Endothelial cell of umbilical vein (primary cell): ENCODE measurements around the gene RAB8A. TPM values are rescaled to one million over a fixed set of nuclear protein-coding genes. Genes with fewer than 3 reads are reported as not detected.

Source experiments
- BruUV-seq: library from RNA; stranded (reverse); fragments of 400-500 nt; replicated peaks from 2 replicates; lab custom pipeline; 2021; lab: Mats Ljungman, UMichigan
- CTCF ChIA-PET: fragments of 300-600, 350-600 bp; sonication (Branson Sonifier 250); formaldehyde crosslinking; loops from one replicate; lab custom pipeline; 2021; ENCODE audit warnings: antibody characterized with exemption, inconsistent platforms; lab: Charles Lee
- POLR2A ChIA-PET: fragments of 300-600, 350-600 bp; sonication (Branson Sonifier 250); formaldehyde crosslinking; loops from one replicate; lab custom pipeline; 2021; ENCODE audit warnings: antibody characterized with exemption, inconsistent platforms; lab: Charles Lee
- DNase-seq: peaks from one replicate; pipeline ENCODE4 v3.0.0-alpha.2; 2011; ENCODE audit warnings: low read depth, low spot score
- FAIRE-seq: peaks from 2 replicates; lab custom pipeline; 2011; peaks lifted over from hg19 to GRCh38; lab: Jason Lieb, UNC
- H2AFZ ChIP-seq: 2 replicates; pipeline ENCODE4 v1.6.0; 2012; ENCODE audit warnings: low read depth, low read length, control low read depth, inconsistent platforms
- H3K27ac ChIP-seq: 2 replicates; pipeline ENCODE4 v1.5.1; 2011; ENCODE audit warnings: low read depth, mild to moderate bottlenecking, control low read depth, low read length, moderate library complexity; ENCODE audit not compliant: insufficient read depth
- H3K27me3 ChIP-seq, 2 experiments: 2 replicates each; pipeline versions ENCODE4 v1.6.0 to v1.6.1; 2011; ENCODE audit warnings: low read length in 2 of 2, mixed read lengths in 1 of 2; ENCODE audit not compliant: control insufficient read depth in 2 of 2, insufficient read depth in 2 of 2
- H3K36me3 ChIP-seq, 2 experiments: 2 replicates in 1 of 2; 3 replicates in 1 of 2; pipeline ENCODE4 v1.5.1; 2011; ENCODE audit warnings: low read length in 2 of 2, mild to moderate bottlenecking in 1 of 2, moderate library complexity in 1 of 2; ENCODE audit not compliant: control insufficient read depth in 2 of 2, insufficient read depth in 2 of 2; ENCODE audit errors: extremely low read depth in 1 of 2
- H3K4me1 ChIP-seq: 3 replicates; pipeline ENCODE4 v1.5.1; 2011; ENCODE audit warnings: mild to moderate bottlenecking, low read length; ENCODE audit not compliant: control insufficient read depth, insufficient read depth; ENCODE audit errors: extremely low read depth
- H3K4me2 ChIP-seq: 2 replicates; pipeline ENCODE4 v1.6.1; 2011; ENCODE audit warnings: low read length, control low read depth, mixed read lengths; ENCODE audit not compliant: insufficient read depth
- H3K4me3 ChIP-seq, 3 experiments: fragments of 200-600 bp in 1 of 3; sonication (generic), shearing (Covaris generic) in 1 of 3; replicated peaks in 1 of 3; 2 replicates each; pipeline ENCODE4 v1.5.1; 2011 to 2016; ENCODE audit warnings: control low read depth in 3 of 3, low read length in 3 of 3, mild to moderate bottlenecking in 2 of 3, inconsistent platforms in 1 of 3, low read depth in 1 of 3, moderate library complexity in 1 of 3; ENCODE audit not compliant: insufficient read depth in 1 of 3
- H3K79me2 ChIP-seq: 2 replicates; pipeline ENCODE4 v1.6.0; 2012; ENCODE audit warnings: low read length, inconsistent platforms; ENCODE audit not compliant: control insufficient read depth, insufficient read depth
- H3K9ac ChIP-seq: replicated peaks from 2 replicates; pipeline ENCODE3; 2011; ENCODE audit warnings: low read length, control low read depth; ENCODE audit not compliant: insufficient read depth; ENCODE audit errors: extremely low read depth
- H3K9me1 ChIP-seq: replicated peaks from 3 replicates; pipeline ENCODE4 v1.6.0; 2011; ENCODE audit warnings: mild to moderate bottlenecking, low read length; ENCODE audit not compliant: control insufficient read depth, insufficient read depth; ENCODE audit errors: extremely low read depth
- H3K9me3 ChIP-seq: replicated peaks from 2 replicates; pipeline ENCODE4 v1.5.1; 2012; ENCODE audit warnings: low read length, inconsistent platforms; ENCODE audit not compliant: control insufficient read depth, insufficient read depth
- H4K20me1 ChIP-seq: replicated peaks from 2 replicates; pipeline ENCODE3; 2011; ENCODE audit warnings: mild to moderate bottlenecking, low read length; ENCODE audit not compliant: control insufficient read depth, insufficient read depth; ENCODE audit errors: extremely low read depth
- CTCF ChIP-seq, 2 donors: IDR thresholded peaks; 1 replicate in 1 of 2; 2 replicates in 1 of 2; pipeline ENCODE4 v1.5.1; 2011; ENCODE audit warnings: low read length in 2 of 2, mild to moderate bottlenecking in 2 of 2, moderate library complexity in 2 of 2, control low read depth in 1 of 2, inconsistent platforms in 1 of 2, low read depth in 1 of 2; ENCODE audit not compliant: insufficient read depth in 1 of 2; ENCODE audit errors: extremely low read depth in 1 of 2
- EZH2 ChIP-seq: IDR thresholded peaks from 2 replicates; pipeline ENCODE4 v1.6.1; 2012; ENCODE audit warnings: borderline replicate concordance, low read depth, mild to moderate bottlenecking, moderate library complexity, low read length, inconsistent platforms; ENCODE audit not compliant: severe bottlenecking
- FOS ChIP-seq: IDR thresholded peaks from 2 replicates; pipeline ENCODE4 v1.6.1; 2011; ENCODE audit warnings: mild to moderate bottlenecking, low read length, moderate library complexity, borderline replicate concordance; ENCODE audit not compliant: insufficient read depth
- GATA2 ChIP-seq: IDR thresholded peaks from 2 replicates; pipeline ENCODE4 v1.7.0; 2011; ENCODE audit warnings: low read depth, mild to moderate bottlenecking, moderate library complexity, mixed read lengths, low read length; ENCODE audit not compliant: insufficient read length, insufficient read depth
- JUN ChIP-seq: IDR thresholded peaks from 2 replicates; pipeline ENCODE4 v1.6.1; 2011; ENCODE audit warnings: borderline replicate concordance, low read depth; ENCODE audit not compliant: insufficient read length, insufficient read depth
- MAX ChIP-seq: IDR thresholded peaks from 2 replicates; pipeline ENCODE4 v1.6.1; 2011; ENCODE audit not compliant: insufficient read depth, insufficient read length
- MYC ChIP-seq: IDR thresholded peaks from one replicate; pipeline ENCODE4 v1.6.1; 2011; ENCODE audit warnings: mild to moderate bottlenecking, low read depth, low read length
- POLR2A ChIP-seq: IDR thresholded peaks from 2 replicates; pipeline ENCODE4 v1.6.1; 2012; ENCODE audit warnings: low read depth, mild to moderate bottlenecking, control low read depth, low read length
- POLR2AphosphoS5 ChIP-seq: IDR thresholded peaks from 2 replicates; pipeline ENCODE4 v1.6.1; 2012; ENCODE audit warnings: low read depth, mild to moderate bottlenecking, control low read depth, low read length, moderate library complexity; ENCODE audit not compliant: insufficient read depth
- dilution Hi-C: fragments of 300-500 bp; cut with MboI; formaldehyde crosslinking; loops from one replicate; pipeline ENCODE4 v1.15.0; 2019; ENCODE audit warnings: low sequenced_read_pairs; ENCODE audit not compliant: extremely low pct_ligation_motif_present
- intact Hi-C: fragments of 100-400 bp; cut with micrococcal nuclease; formaldehyde crosslinking; loops from one replicate; pipeline ENCODE4 v1.10.0; 2022
- polyA plus RNA-seq, 4 experiments: library from polyadenylated mRNA; depleted of rRNA in 3 of 4; stranded (reverse) in 3 of 4; unstranded in 1 of 4; fragments of >200 nt; gene quantifications; 2 replicates each; pipeline versions ENCODE4 v1.2.1 to v1.2.3, GENCODE V29; 2011 to 2012; ENCODE audit warnings: missing spikeins in 1 of 4
- total RNA-seq: library from RNA; stranded (reverse); gene quantifications from 2 replicates; pipeline ENCODE4 v1.2.3, GENCODE V29; 2021

RAB8A gene
- total and polyA plus RNA-seq, 2 donors (not counting 3 experiments of a cell fraction or from before 2014, with no cell fraction given): 81.5 to 107 TPM

GRCh38 chr19:16139752-16140151 is 28.1 kb downstream of the RAB8A start:
- ChIA-PET CTCF (no interaction called here), POLR2A (no interaction called here)
- intact Hi-C loops (no loop called here), dilution Hi-C loops (no loop called here)
- Histone ChIP-seq H3K9me3 (no peaks in the 10 kb centered on the region), H3K4me3 (no peak overlapping the region), H3K9me1 (no peaks in the 10 kb centered on the region), H3K4me1 (no peaks in the 10 kb centered on the region), H3K4me2 (no peak overlapping the region), H4K20me1 (no peaks in the 10 kb centered on the region), H2AFZ (peak overlapping the region; percentile 24), H3K27ac (no peak overlapping the region), H3K27me3 (peaks cover 0 to 2% of the 10 kb centered on the region in 2 experiments), H3K79me2 (no peaks in the 10 kb centered on the region), H3K9ac (no peak overlapping the region), H3K36me3 (no peaks in the 10 kb centered on the region)
- no peak for TF ChIP-seq MAX
- TF ChIP-seq EZH2: no peak
- TF ChIP-seq FOS: no peak
- no peak for TF ChIP-seq GATA2
- no peak for TF ChIP-seq MYC
- no peak for TF ChIP-seq POLR2A
- TF ChIP-seq JUN: no peak
- TF ChIP-seq POLR2AphosphoS5: no peak
- no peak for TF ChIP-seq CTCF (IDR thresholded peaks at IDR 0.05; ENCODE audit: extremely low read depth in 1 of 2, insufficient read depth in 1 of 2, low read depth in 1 of 2, low read length in 2 of 2)
- BruUV-seq: no TSS peak
- FAIRE-seq: no peak
- no peak for DNase-seq
